ENCODE results near the gene AQP6.

DNA sequence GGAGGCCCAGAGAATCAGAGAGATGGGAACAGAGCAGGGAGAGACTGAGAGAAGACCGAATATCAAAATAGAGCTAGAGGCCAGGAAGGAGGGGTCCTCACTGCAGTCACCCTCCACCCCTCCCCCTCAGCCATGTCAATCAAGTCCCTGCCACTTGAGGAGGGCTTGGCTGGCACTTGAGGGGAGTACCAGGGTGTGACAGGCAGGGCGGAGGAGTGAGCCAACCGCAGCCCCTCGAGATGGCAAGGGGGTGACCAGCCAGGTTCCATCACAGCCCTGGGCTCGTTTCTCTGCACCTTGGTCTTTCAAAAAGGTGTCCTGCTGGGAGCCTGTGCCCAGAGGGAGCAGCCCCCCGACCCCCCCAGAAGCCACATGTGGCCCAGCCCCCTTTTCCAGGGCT, 6.9 kb upstream of the AQP6 start:
- TF ChIP-seq, protein P1, sequence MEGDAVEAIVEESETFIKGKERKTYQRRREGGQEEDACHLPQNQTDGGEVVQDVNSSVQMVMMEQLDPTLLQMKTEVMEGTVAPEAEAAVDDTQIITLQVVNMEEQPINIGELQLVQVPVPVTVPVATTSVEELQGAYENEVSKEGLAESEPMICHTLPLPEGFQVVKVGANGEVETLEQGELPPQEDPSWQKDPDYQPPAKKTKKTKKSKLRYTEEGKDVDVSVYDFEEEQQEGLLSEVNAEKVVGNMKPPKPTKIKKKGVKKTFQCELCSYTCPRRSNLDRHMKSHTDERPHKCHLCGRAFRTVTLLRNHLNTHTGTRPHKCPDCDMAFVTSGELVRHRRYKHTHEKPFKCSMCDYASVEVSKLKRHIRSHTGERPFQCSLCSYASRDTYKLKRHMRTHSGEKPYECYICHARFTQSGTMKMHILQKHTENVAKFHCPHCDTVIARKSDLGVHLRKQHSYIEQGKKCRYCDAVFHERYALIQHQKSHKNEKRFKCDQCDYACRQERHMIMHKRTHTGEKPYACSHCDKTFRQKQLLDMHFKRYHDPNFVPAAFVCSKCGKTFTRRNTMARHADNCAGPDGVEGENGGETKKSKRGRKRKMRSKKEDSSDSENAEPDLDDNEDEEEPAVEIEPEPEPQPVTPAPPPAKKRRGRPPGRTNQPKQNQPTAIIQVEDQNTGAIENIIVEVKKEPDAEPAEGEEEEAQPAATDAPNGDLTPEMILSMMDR (IDR thresholded peaks at IDR 0.05), result no peak
- TF ChIP-seq POLR2A (IDR thresholded peaks at IDR 0.05), result no peak
